HEK293 (cell line): ENCODE measurements around the gene C3orf52.
A peak's percentile ranks its signal among the peaks of the same experiment; 100 is the strongest.

Experiments used
- CTCF ChIA-PET: fragments of 350-600 bp; formaldehyde crosslinking; extraction: SDS; loops from one replicate; lab custom pipeline; 2021; ENCODE audit warnings: antibody characterized with exemption; lab: Yijun Ruan, JAX
- POLR2A ChIA-PET: fragments of 300-600 bp; formaldehyde crosslinking; extraction: SDS; loops from one replicate; lab custom pipeline; 2020; ENCODE audit warnings: antibody characterized with exemption, inconsistent platforms; lab: Yijun Ruan, JAX
- H3K27ac ChIP-seq: fragments of 200-500 bp; sonication (Bioruptor generic); 2 replicates; pipeline ENCODE4 v1.5.1; 2014; ENCODE audit warnings: low read depth, low read length, control low read depth, inconsistent platforms; ENCODE audit errors: extremely low read depth
- H3K36me3 ChIP-seq, 2 experiments: fragments of 200-500 bp in 1 of 2; sonication (Bioruptor generic) in 1 of 2; 1 replicate in 1 of 2; 2 replicates in 1 of 2; pipeline ENCODE4 v1.5.1; 2014 to 2017; ENCODE audit warnings: inconsistent platforms in 2 of 2, low read length in 2 of 2; ENCODE audit not compliant: control insufficient read depth in 2 of 2, insufficient read depth in 1 of 2
- H3K4me1 ChIP-seq: fragments of 200-500 bp; sonication (Bioruptor generic); 2 replicates; pipeline ENCODE4 v1.5.1; 2014; ENCODE audit warnings: mild to moderate bottlenecking, low read length, inconsistent platforms; ENCODE audit not compliant: control insufficient read depth, insufficient read depth
- H3K4me3 ChIP-seq: 2 replicates; pipeline ENCODE4 v1.5.1; 2011; ENCODE audit warnings: low read depth, mild to moderate bottlenecking, control low read depth, low read length, moderate library complexity
- H3K9me3 ChIP-seq: fragments of 200-500 bp; sonication (Bioruptor generic); 2 replicates; pipeline ENCODE4 v1.5.1; 2014; ENCODE audit warnings: low read depth, low read length, inconsistent platforms; ENCODE audit not compliant: control insufficient read depth, insufficient read depth
- BCL11B ChIP-seq: fragments of 450-650 bp; formaldehyde crosslinking; IDR thresholded peaks from 2 replicates; pipeline ENCODE4 v1.5.1; 2016; ENCODE audit warnings: low read depth, missing biosample characterization, missing genetic modification characterization
- CTCF ChIP-seq: fragments of 450-650 bp; formaldehyde crosslinking; IDR thresholded peaks from 2 replicates; pipeline ENCODE4 v1.5.1; 2016; ENCODE audit warnings: missing biosample characterization, missing genetic modification characterization
- MYNN ChIP-seq: fragments of 450-650 bp; formaldehyde crosslinking; IDR thresholded peaks from 2 replicates; pipeline ENCODE4 v1.5.1; 2016; ENCODE audit warnings: missing biosample characterization, missing genetic modification characterization, borderline replicate concordance
- PRDM4 ChIP-seq: fragments of 450-650 bp; formaldehyde crosslinking; IDR thresholded peaks from 2 replicates; pipeline ENCODE4 v1.5.1; 2017; ENCODE audit warnings: missing biosample characterization, missing genetic modification characterization
- TSHZ1 ChIP-seq: fragments of 450-650 bp; formaldehyde crosslinking; IDR thresholded peaks from 2 replicates; pipeline ENCODE4 v1.5.1; 2016; ENCODE audit warnings: missing biosample characterization, missing genetic modification characterization, borderline replicate concordance
- ZBTB17 ChIP-seq: fragments of 450-650 bp; formaldehyde crosslinking; IDR thresholded peaks from 2 replicates; pipeline ENCODE4 v1.5.1; 2016; ENCODE audit warnings: missing biosample characterization, missing genetic modification characterization
- ZFP3 ChIP-seq: fragments of 450-650 bp; formaldehyde crosslinking; IDR thresholded peaks from 2 replicates; pipeline ENCODE4 v1.5.1; 2016; ENCODE audit warnings: low read depth, missing biosample characterization, missing genetic modification characterization
- ZFP37 ChIP-seq: fragments of 450-650 bp; formaldehyde crosslinking; IDR thresholded peaks from 2 replicates; pipeline ENCODE4 v1.5.1; 2016; ENCODE audit warnings: missing biosample characterization, missing genetic modification characterization
- ZNF10 ChIP-seq: fragments of 450-650 bp; formaldehyde crosslinking; IDR thresholded peaks from 2 replicates; pipeline ENCODE4 v1.5.1; 2017; ENCODE audit warnings: missing biosample characterization, missing genetic modification characterization
- ZNF174 ChIP-seq: fragments of 450-650 bp; formaldehyde crosslinking; IDR thresholded peaks from 2 replicates; pipeline ENCODE4 v1.5.0; 2017; ENCODE audit warnings: missing biosample characterization, mild to moderate bottlenecking, missing genetic modification characterization
- ZNF19 ChIP-seq: fragments of 450-650 bp; formaldehyde crosslinking; IDR thresholded peaks from 2 replicates; pipeline ENCODE4; 2016; ENCODE audit warnings: missing biosample characterization, missing genetic modification characterization, low read depth
- ZNF214 ChIP-seq: fragments of 450-650 bp; formaldehyde crosslinking; IDR thresholded peaks from 2 replicates; pipeline ENCODE4 v1.5.1; 2017; ENCODE audit warnings: missing biosample characterization, mild to moderate bottlenecking, missing genetic modification characterization, borderline replicate concordance
- ZNF26 ChIP-seq: fragments of 450-650 bp; formaldehyde crosslinking; IDR thresholded peaks from 2 replicates; pipeline ENCODE4 v1.5.1; 2016; ENCODE audit warnings: missing biosample characterization, missing genetic modification characterization
- ZNF423 ChIP-seq: fragments of 450-650 bp; formaldehyde crosslinking; IDR thresholded peaks from 2 replicates; pipeline ENCODE4 v1.5.1; 2016; ENCODE audit warnings: missing biosample characterization, missing genetic modification characterization
- ZNF426 ChIP-seq: fragments of 450-650 bp; formaldehyde crosslinking; IDR thresholded peaks from 2 replicates; pipeline ENCODE4 v1.5.1; 2017; ENCODE audit warnings: missing biosample characterization, missing genetic modification characterization, mild to moderate bottlenecking, inconsistent platforms, moderate library complexity
- ZNF488 ChIP-seq: fragments of 450-650 bp; formaldehyde crosslinking; IDR thresholded peaks from 2 replicates; pipeline ENCODE4 v1.5.1; 2016; ENCODE audit warnings: missing biosample characterization, missing genetic modification characterization
- ZNF513 ChIP-seq: fragments of 450-650 bp; IDR thresholded peaks from 2 replicates; pipeline ENCODE4 v1.5.1; 2018; ENCODE audit warnings: missing biosample characterization, missing genetic modification characterization
- ZNF610 ChIP-seq: fragments of 450-650 bp; formaldehyde crosslinking; IDR thresholded peaks from 2 replicates; pipeline ENCODE4 v1.5.1; 2016; ENCODE audit warnings: missing biosample characterization, missing genetic modification characterization, borderline replicate concordance
- ZNF654 ChIP-seq: fragments of 450-650 bp; formaldehyde crosslinking; IDR thresholded peaks from 2 replicates; pipeline ENCODE4 v1.5.1; 2016; ENCODE audit warnings: low read depth, missing biosample characterization, missing genetic modification characterization
- ZNF692 ChIP-seq: fragments of 450-650 bp; formaldehyde crosslinking; IDR thresholded peaks from 2 replicates; pipeline ENCODE4 v1.5.1; 2016; ENCODE audit warnings: missing biosample characterization, missing genetic modification characterization
- ZNF830 ChIP-seq: fragments of 450-650 bp; IDR thresholded peaks from 2 replicates; pipeline ENCODE4 v1.5.0; 2018; ENCODE audit warnings: missing biosample characterization, missing genetic modification characterization, low read depth, mild to moderate bottlenecking, moderate library complexity

C3orf52 gene

GRCh38 chr3:112111785-112112402 lies 25.7 kb downstream of the C3orf52 start:
- ChIA-PET POLR2A (no interaction called here), CTCF (interaction anchor here (0.5 to 2.3 kb wide), 30 partner anchors 9 to 408 kb away, joined by 3 to 10 read pairs (median 4); partner anchors contain the start of gene SLC9C1)
- Histone ChIP-seq H3K36me3 (peaks cover 0 to 49% of the 10 kb centered on the region in 2 experiments; a peak in 2 of 3 replicates), H3K4me3 (no peak overlapping the region), H3K27ac (no peak overlapping the region), H3K4me1 (no peaks in the 10 kb centered on the region), H3K9me3 (no peaks in the 10 kb centered on the region)
- TF ChIP-seq ZNF10 (tag by site-specific recombination) (peak; percentile 9; the same call in 1 of the 2 replicates), ZNF19 (tag by site-specific recombination) (no peak), ZFP3 (tag by site-specific recombination) (no peak), ZNF214 (no peak), BCL11B (tag by site-specific recombination) (no peak), ZNF426 (tag by site-specific recombination) (no peak), ZNF654 (tag by site-specific recombination) (peak; percentile 84), ZNF513 (tag by site-specific recombination) (no peak), ZNF488 (tag by site-specific recombination) (no peak), MYNN (tag by site-specific recombination) (no peak), CTCF (tag by site-specific recombination) (peak; percentile 57; the same call in 1 of the 2 replicates), ZNF26 (tag by site-specific recombination) (no peak), ZNF610 (tag by site-specific recombination) (no peak), ZNF423 (tag by site-specific recombination) (no peak), ZFP37 (no peak), ZNF174 (tag by site-specific recombination) (no peak), ZNF692 (tag by site-specific recombination) (no peak), TSHZ1 (no peak), PRDM4 (tag by site-specific recombination) (peak; percentile 48; the same call in 1 of the 2 replicates), ZNF830 (tag by site-specific recombination) (no peak), ZBTB17 (no peak)
